GDM1 (cell line): ENCODE measurements around the gene HSPBP1.

Source experiments
- DNase-seq: peaks from one replicate; lab custom pipeline; 2025; lab: John Stamatoyannopoulos, UW

The HSPBP1 gene

GRCh38 chr19:55212447-55212846 lies 67.5 kb downstream of the HSPBP1 start:
- peak; percentile 31 for DNase-seq
